Adrenal gland (tissue), 5 donors: Measurements from ENCODE around the gene LSS.

Source experiments
- CTCF ChIP-seq, 6 experiments: fragments of 450-650 bp in 4 of 6; fragments of 200-600 bp in 2 of 6; sonication (generic) in 1 of 6; IDR thresholded peaks; 1 replicate in 5 of 6; 2 replicates in 1 of 6; pipeline versions ENCODE4 v1.5.1 to v1.8.0; 2016 to 2021; ENCODE audit warnings: antibody characterized with exemption in 6 of 6, mild to moderate bottlenecking in 2 of 6, moderate library complexity in 1 of 6
- POLR2A ChIP-seq, 2 donors: fragments of 450-650 bp; IDR thresholded peaks; one replicate each; pipeline ENCODE4 v1.6.1; 2017; ENCODE audit warnings: antibody characterized with exemption in 2 of 2, mild to moderate bottlenecking in 2 of 2, moderate library complexity in 1 of 2
- donor health status: DM: no; HTN: no; CAD: no.

- TF ChIP-seq CTCF (IDR thresholded peaks at IDR 0.05) (no peak), POLR2A (IDR thresholded peaks at IDR 0.05) (no peak)
Measured at GRCh38 chr21:46185716-46186115, 42.9 kb downstream of the LSS start.
